AG08396 (cell line): ENCODE data around the gene PDE1C.
"Not testable (repeated sequence)": the region's sequence is repeated elsewhere in the genome, so short reads cannot be mapped to it uniquely, and the experiment has no call there.

Experiments
- DNase-seq: peaks from one replicate; pipeline ENCODE4 v3.0.0; 2012; ENCODE audit warnings: low spot score, mixed read lengths

PDE1C gene

GRCh38 chr7:32070406-32071360, at the start of gene PDE1C:
TSS of gene PDE1C (minus strand) at chr7:32070407.
- DNase-seq: peak; percentile 66

- DNase-seq: no peak
Observed at GRCh38 chr7:32119790-32120196, 49.6 kb upstream of the PDE1C start.

- no peak for DNase-seq
Observed at GRCh38 chr7:32117837-32118236, 47.6 kb upstream of the PDE1C start.

- no peak for DNase-seq
Observed at GRCh38 chr7:32116436-32116835, 46.2 kb upstream of the PDE1C start.

- DNase-seq: peak; percentile 27
Observed at GRCh38 chr7:32115831-32116230, 45.6 kb upstream of the PDE1C start.

GRCh38 chr7:32108651-32109050, 38.4 kb upstream of the PDE1C start:
- no peak for DNase-seq

- DNase-seq: no peak
Observed at GRCh38 chr7:32104766-32105165, 34.6 kb upstream of the PDE1C start.

GRCh38 chr7:32103361-32103760, 33.2 kb upstream of the PDE1C start:
- no peak for DNase-seq

- DNase-seq: no peak
Observed at GRCh38 chr7:32102432-32102873, 32.2 kb upstream of the PDE1C start.

GRCh38 chr7:32100407-32100907, 30.2 kb upstream of the PDE1C start:
- DNase-seq: no peak

- no peak for DNase-seq
Observed at GRCh38 chr7:32094516-32094915, 24.3 kb upstream of the PDE1C start.

GRCh38 chr7:32093415-32094408, 23.5 kb upstream of the PDE1C start:
- peak; percentile 89 for DNase-seq

GRCh38 chr7:32092346-32092745, 22.1 kb upstream of the PDE1C start:
- peak; percentile 32 for DNase-seq

GRCh38 chr7:32091608-32092210, 21.5 kb upstream of the PDE1C start:
- DNase-seq: no peak

GRCh38 chr7:32089678-32090077, 19.5 kb upstream of the PDE1C start:
- no peak for DNase-seq

GRCh38 chr7:32089256-32089655, 19.0 kb upstream of the PDE1C start:
- DNase-seq: no peak

GRCh38 chr7:32088451-32088881, 18.3 kb upstream of the PDE1C start:
- DNase-seq: no peak

- no peak for DNase-seq
Observed at GRCh38 chr7:32079510-32079909, 9.3 kb upstream of the PDE1C start.

- no peak for DNase-seq
Observed at GRCh38 chr7:32078824-32079223, 8.6 kb upstream of the PDE1C start.

GRCh38 chr7:32077806-32078205, 7.6 kb upstream of the PDE1C start:
- no peak for DNase-seq

GRCh38 chr7:32076802-32077201, 6.6 kb upstream of the PDE1C start:
- not testable (repeated sequence) for DNase-seq

GRCh38 chr7:32075612-32076011, 5.4 kb upstream of the PDE1C start:
- no peak for DNase-seq
